Panc1 (cell line): Measurements from ENCODE around the gene BRINP2. TPM values are rescaled to one million over a fixed set of nuclear protein-coding genes. Genes with fewer than 3 reads are reported as not detected.

Experiments
- ATAC-seq: fragments of 200-7000 bp; cut with Tn5 transposase; 2 replicates; pipeline ENCODE4 v1.9.1; 2020; ENCODE audit warnings: mild to moderate bottlenecking, moderate library complexity
- BruUV-seq: library from RNA; stranded (reverse); fragments of 400-500 nt; replicated peaks from 2 replicates; lab custom pipeline; 2021; lab: Mats Ljungman, UMichigan
- CTCF ChIA-PET: fragments of 300-600 bp; sonication (Branson Sonifier 250); formaldehyde crosslinking; loops from one replicate; lab custom pipeline; 2022; ENCODE audit warnings: antibody characterized with exemption; lab: Charles Lee
- POLR2A ChIA-PET: fragments of 300-600 bp; sonication (Branson Sonifier 250); formaldehyde crosslinking; loops from one replicate; lab custom pipeline; 2022; ENCODE audit warnings: antibody characterized with exemption; lab: Charles Lee
- DNase-seq: peaks from one replicate; pipeline ENCODE4 v3.0.0-alpha.2; 2010; ENCODE audit warnings: low read depth, low spot score
- H3K27ac ChIP-seq: 2 replicates; pipeline ENCODE4 v1.5.1; 2011; ENCODE audit warnings: mild to moderate bottlenecking, low read length, inconsistent platforms
- H3K27me3 ChIP-seq: fragments of 200-500 bp; sonication (Bioruptor generic); 2 replicates; pipeline ENCODE4 v1.6.0; 2014; ENCODE audit warnings: low read length, inconsistent platforms; ENCODE audit not compliant: control insufficient read depth, insufficient read depth
- H3K36me3 ChIP-seq: fragments of 200-500 bp; sonication (Bioruptor generic); 2 replicates; pipeline ENCODE4 v1.5.1; 2014; ENCODE audit warnings: inconsistent platforms, mild to moderate bottlenecking, low read length, moderate library complexity; ENCODE audit not compliant: control insufficient read depth, insufficient read depth
- H3K4me1 ChIP-seq: 2 replicates; pipeline ENCODE4 v1.5.1; 2011; ENCODE audit warnings: inconsistent platforms, mild to moderate bottlenecking, low read length, moderate library complexity; ENCODE audit not compliant: control insufficient read depth, insufficient read depth
- H3K4me3 ChIP-seq, 2 experiments: 2 replicates each; pipeline ENCODE4 v1.5.1; 2011 to 2012; ENCODE audit warnings: low read depth in 2 of 2, low read length in 2 of 2, mild to moderate bottlenecking in 2 of 2, inconsistent platforms in 1 of 2, moderate library complexity in 1 of 2
- H3K9me3 ChIP-seq: fragments of 200-500 bp; sonication (Bioruptor generic); 2 replicates; pipeline ENCODE4 v1.5.1; 2014; ENCODE audit warnings: low read depth, mild to moderate bottlenecking, inconsistent platforms, low read length, moderate library complexity; ENCODE audit not compliant: control insufficient read depth, insufficient read depth
- POLR2AphosphoS5 ChIP-seq: IDR thresholded peaks from 2 replicates; pipeline ENCODE4 v1.6.1; 2012; ENCODE audit warnings: mild to moderate bottlenecking, low read depth, low read length, moderate library complexity
- SIN3A ChIP-seq: IDR thresholded peaks from 2 replicates; pipeline ENCODE4 v1.6.1; 2012; ENCODE audit warnings: low read depth, mild to moderate bottlenecking, low read length, moderate library complexity, borderline replicate concordance; ENCODE audit not compliant: insufficient read depth
- TCF7L2 ChIP-seq: IDR thresholded peaks from 2 replicates; pipeline ENCODE4 v1.6.1; 2011; ENCODE audit warnings: mild to moderate bottlenecking, low read depth, low read length, inconsistent platforms
- in situ Hi-C: cut with HindIII; loops from 2 replicates; pipeline ENCODE4 v1.10.0; 2016; ENCODE audit warnings: low sequenced_read_pairs, low pct_unique_long_range_greater_than_20kb
- intact Hi-C: fragments of 100-400 bp; cut with micrococcal nuclease; formaldehyde crosslinking; loops from one replicate; pipeline ENCODE4 v1.10.0; 2022; ENCODE audit not compliant: unreplicated experiment
- total RNA-seq: library from RNA; stranded (reverse); gene quantifications from one replicate; pipeline ENCODE4 v1.2.1, GENCODE V29; 2021; ENCODE audit not compliant: unreplicated experiment
- TF ChIP-seq, protein P1 (sequence below), 2 experiments: IDR thresholded peaks; 2 replicates each; pipeline ENCODE4 v1.6.1; 2011 to 2012; ENCODE audit warnings: low read depth in 2 of 2, control low read depth in 1 of 2, low read length in 1 of 2, mild to moderate bottlenecking in 1 of 2, moderate library complexity in 1 of 2; ENCODE audit not compliant: insufficient read depth in 1 of 2
- TF ChIP-seq, protein P2 (sequence below): fragments of 450-650 bp; IDR thresholded peaks from 2 replicates; pipeline ENCODE4 v1.5.1; 2017; ENCODE audit warnings: mild to moderate bottlenecking

BRINP2 gene
- total RNA-seq, 1 experiment from 2014 or later, result not detected

DNA sequence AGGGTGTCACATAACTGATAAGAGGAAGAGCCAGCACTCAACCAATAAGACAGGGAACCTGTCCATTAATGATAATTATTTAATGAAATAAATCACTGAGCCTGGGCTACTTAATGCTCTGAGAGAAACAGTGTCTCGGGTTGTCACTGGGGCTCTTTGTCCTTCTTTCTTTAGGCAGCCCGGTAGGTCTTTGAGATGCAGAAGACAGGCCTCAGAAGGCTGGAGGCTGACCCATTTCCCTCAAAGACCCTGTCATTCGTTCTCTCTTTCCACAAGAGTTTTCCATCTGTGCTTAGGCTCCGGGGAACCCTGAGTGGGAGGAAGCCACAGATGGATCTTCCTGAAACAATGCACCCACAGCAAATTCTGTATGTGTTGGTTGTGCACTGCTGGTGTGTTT lies 68.2 kb downstream of the BRINP2 start:
- ChIA-PET CTCF (no interaction called here), POLR2A (no interaction called here)
- no peaks in the 10 kb centered on the region for H3K36me3 ChIP-seq
- BruUV-seq, result no TSS peak
- intact Hi-C loops (no loop called here), in situ Hi-C loops (no loop called here)
- H3K27me3 ChIP-seq, result no peaks in the 10 kb centered on the region; the same call in 1 of the 2 replicates
- DNase-seq, result no peak
- H3K27ac ChIP-seq, result no peak overlapping the region
- no peak overlapping the region for H3K4me3 ChIP-seq
- no peak for ATAC-seq
- TF ChIP-seq POLR2AphosphoS5, result no peak
- TF ChIP-seq, protein P1, sequence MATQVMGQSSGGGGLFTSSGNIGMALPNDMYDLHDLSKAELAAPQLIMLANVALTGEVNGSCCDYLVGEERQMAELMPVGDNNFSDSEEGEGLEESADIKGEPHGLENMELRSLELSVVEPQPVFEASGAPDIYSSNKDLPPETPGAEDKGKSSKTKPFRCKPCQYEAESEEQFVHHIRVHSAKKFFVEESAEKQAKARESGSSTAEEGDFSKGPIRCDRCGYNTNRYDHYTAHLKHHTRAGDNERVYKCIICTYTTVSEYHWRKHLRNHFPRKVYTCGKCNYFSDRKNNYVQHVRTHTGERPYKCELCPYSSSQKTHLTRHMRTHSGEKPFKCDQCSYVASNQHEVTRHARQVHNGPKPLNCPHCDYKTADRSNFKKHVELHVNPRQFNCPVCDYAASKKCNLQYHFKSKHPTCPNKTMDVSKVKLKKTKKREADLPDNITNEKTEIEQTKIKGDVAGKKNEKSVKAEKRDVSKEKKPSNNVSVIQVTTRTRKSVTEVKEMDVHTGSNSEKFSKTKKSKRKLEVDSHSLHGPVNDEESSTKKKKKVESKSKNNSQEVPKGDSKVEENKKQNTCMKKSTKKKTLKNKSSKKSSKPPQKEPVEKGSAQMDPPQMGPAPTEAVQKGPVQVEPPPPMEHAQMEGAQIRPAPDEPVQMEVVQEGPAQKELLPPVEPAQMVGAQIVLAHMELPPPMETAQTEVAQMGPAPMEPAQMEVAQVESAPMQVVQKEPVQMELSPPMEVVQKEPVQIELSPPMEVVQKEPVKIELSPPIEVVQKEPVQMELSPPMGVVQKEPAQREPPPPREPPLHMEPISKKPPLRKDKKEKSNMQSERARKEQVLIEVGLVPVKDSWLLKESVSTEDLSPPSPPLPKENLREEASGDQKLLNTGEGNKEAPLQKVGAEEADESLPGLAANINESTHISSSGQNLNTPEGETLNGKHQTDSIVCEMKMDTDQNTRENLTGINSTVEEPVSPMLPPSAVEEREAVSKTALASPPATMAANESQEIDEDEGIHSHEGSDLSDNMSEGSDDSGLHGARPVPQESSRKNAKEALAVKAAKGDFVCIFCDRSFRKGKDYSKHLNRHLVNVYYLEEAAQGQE (IDR thresholded peaks at IDR 0.05; ENCODE audit: insufficient read depth in 1 of 2, low read depth in 2 of 2, low read length in 1 of 2), result no peak
- no peak for TF ChIP-seq SIN3A
- TF ChIP-seq, protein P2, sequence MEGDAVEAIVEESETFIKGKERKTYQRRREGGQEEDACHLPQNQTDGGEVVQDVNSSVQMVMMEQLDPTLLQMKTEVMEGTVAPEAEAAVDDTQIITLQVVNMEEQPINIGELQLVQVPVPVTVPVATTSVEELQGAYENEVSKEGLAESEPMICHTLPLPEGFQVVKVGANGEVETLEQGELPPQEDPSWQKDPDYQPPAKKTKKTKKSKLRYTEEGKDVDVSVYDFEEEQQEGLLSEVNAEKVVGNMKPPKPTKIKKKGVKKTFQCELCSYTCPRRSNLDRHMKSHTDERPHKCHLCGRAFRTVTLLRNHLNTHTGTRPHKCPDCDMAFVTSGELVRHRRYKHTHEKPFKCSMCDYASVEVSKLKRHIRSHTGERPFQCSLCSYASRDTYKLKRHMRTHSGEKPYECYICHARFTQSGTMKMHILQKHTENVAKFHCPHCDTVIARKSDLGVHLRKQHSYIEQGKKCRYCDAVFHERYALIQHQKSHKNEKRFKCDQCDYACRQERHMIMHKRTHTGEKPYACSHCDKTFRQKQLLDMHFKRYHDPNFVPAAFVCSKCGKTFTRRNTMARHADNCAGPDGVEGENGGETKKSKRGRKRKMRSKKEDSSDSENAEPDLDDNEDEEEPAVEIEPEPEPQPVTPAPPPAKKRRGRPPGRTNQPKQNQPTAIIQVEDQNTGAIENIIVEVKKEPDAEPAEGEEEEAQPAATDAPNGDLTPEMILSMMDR, result no peak
- no peak for TF ChIP-seq TCF7L2
- no peaks in the 10 kb centered on the region for H3K4me1 ChIP-seq
- no peaks in the 10 kb centered on the region for H3K9me3 ChIP-seq

DNA sequence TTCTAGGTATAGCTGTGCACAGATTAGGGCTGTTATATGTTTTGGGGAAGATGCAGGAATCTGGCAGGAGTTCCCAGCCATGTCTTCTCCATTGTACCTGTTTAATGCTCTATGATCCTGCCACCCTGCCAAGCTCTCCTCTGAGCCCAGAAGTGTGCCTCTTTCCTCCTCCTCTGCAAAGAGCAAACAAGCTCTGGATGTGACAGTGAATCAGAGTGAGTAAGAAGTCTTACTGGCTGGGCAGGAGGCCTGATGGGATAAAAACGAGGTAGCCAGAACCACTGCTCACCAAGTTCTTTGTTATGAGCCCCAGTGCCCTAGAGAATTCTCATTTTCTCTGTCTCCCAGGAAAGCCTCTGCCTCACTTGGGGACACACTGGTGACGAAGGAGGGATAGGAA lies 69.0 kb downstream of the BRINP2 start:
- no peaks in the 10 kb centered on the region for H3K9me3 ChIP-seq
- intact Hi-C loops, result no loop called here
- TF ChIP-seq, protein P2, result no peak
- TF ChIP-seq, protein P1 (IDR thresholded peaks at IDR 0.05; ENCODE audit: insufficient read depth in 1 of 2, low read depth in 2 of 2, low read length in 1 of 2), result no peak
- TF ChIP-seq SIN3A (no peak), TCF7L2 (no peak), POLR2AphosphoS5 (no peak)
- in situ Hi-C loops, result no loop called here
- no peak overlapping the region for H3K27ac ChIP-seq
- BruUV-seq, result no TSS peak
- CTCF ChIA-PET, result no interaction called here
- H3K36me3 ChIP-seq, result no peaks in the 10 kb centered on the region
- POLR2A ChIA-PET, result no interaction called here
- H3K4me3 ChIP-seq, result no peak overlapping the region
- H3K4me1 ChIP-seq, result no peaks in the 10 kb centered on the region
- ATAC-seq (no peak), DNase-seq (no peak)
- H3K27me3 ChIP-seq, result no peaks in the 10 kb centered on the region; the same call in 1 of the 2 replicates
